Renal cortex interstitium (tissue), 11 donors: ENCODE measurements around the gene GAMT. TPM values are rescaled to one million over a fixed set of nuclear protein-coding genes. Genes with fewer than 3 reads are reported as not detected.

ENCODE experiments used
- DNase-seq, 11 donors: peaks; one replicate each; pipeline ENCODE4 v3.0.0-alpha.2; 2013; ENCODE audit warnings: low read depth in 9 of 11, low spot score in 4 of 11; ENCODE audit errors: extremely low read depth in 1 of 11
- polyA plus RNA-seq, 3 donors: library from polyadenylated mRNA; unstranded; fragments of 120-200 nt; gene quantifications; one replicate each; pipeline ENCODE4 v1.2.1, GENCODE V29; 2013; ENCODE audit not compliant: insufficient read length in 3 of 3

GAMT gene
- polyA plus RNA-seq, 3 donors, result 25.6 to 39.6 (median 37.4) TPM

GRCh38 chr19:1394252-1395193 is 6.8 kb downstream of the GAMT start:
- DNase-seq, result no peak

- no peak for DNase-seq
These were observed 7.5 kb downstream of the GAMT start for GRCh38 chr19:1393841-1394240.

GRCh38 chr19:1392939-1393530 is 8.3 kb downstream of the GAMT start:
- no peak for DNase-seq

GRCh38 chr19:1392407-1392806 is 8.9 kb downstream of the GAMT start:
- DNase-seq, result no peak

- no peak for DNase-seq
These were observed 10.4 kb downstream of the GAMT start for GRCh38 chr19:1390890-1391423.

GRCh38 chr19:1389033-1389940 is 12.1 kb downstream of the GAMT start:
- no peak for DNase-seq

GRCh38 chr19:1388637-1389026 is 12.7 kb downstream of the GAMT start:
- no peak for DNase-seq

GRCh38 chr19:1387684-1388636 is 13.4 kb downstream of the GAMT start:
- no peak for DNase-seq

GRCh38 chr19:1386945-1387683 is 14.2 kb downstream of the GAMT start:
- DNase-seq, result no peak

GRCh38 chr19:1385816-1386215 is 15.5 kb downstream of the GAMT start:
- DNase-seq, result no peak

- DNase-seq, result no peak
These were observed 16.7 kb downstream of the GAMT start for GRCh38 chr19:1384478-1385110.

- DNase-seq, result no peak
These were observed 17.3 kb downstream of the GAMT start for GRCh38 chr19:1384085-1384462.

GRCh38 chr19:1383312-1384084 is 17.8 kb downstream of the GAMT start, which contains the start of gene NDUFS7:
TSS of gene NDUFS7 (plus strand) at chr19:1383907. CDS start at chr19:1383927, 20 bp downstream.
- peak; percentile 74 to 90 (median 88) for DNase-seq

GRCh38 chr19:1383017-1383311 is 18.4 kb downstream of the GAMT start:
- peak in 1 of 11 donors; percentile 41 for DNase-seq

- DNase-seq, result no peak
These were observed 19.1 kb downstream of the GAMT start for GRCh38 chr19:1382250-1382649.

- no peak for DNase-seq
These were observed 21.3 kb downstream of the GAMT start for GRCh38 chr19:1379961-1380489.
